Omental fat pad (tissue), 4 donors: Measurements from ENCODE around the gene SLC6A1. TPM values are rescaled to one million over a fixed set of nuclear protein-coding genes. Genes with fewer than 3 reads are reported as not detected.

Experiments
- ATAC-seq: fragments of 150-250 bp; one replicate; pipeline ENCODE4 v1.9.1; 2016; ENCODE audit warnings: mild to moderate bottlenecking, moderate library complexity; ENCODE audit not compliant: low FRiP score
- DNase-seq: peaks from one replicate; pipeline ENCODE4 v3.0.0-alpha.2; 2019; ENCODE audit warnings: low spot score
- CTCF ChIP-seq, 3 donors: fragments of 450-650 bp; IDR thresholded peaks; one replicate each; pipeline ENCODE4 v1.5.1; 2016 to 2017; ENCODE audit warnings: antibody characterized with exemption in 3 of 3, mild to moderate bottlenecking in 3 of 3, moderate library complexity in 2 of 3
- total RNA-seq, 4 donors: library from RNA; depleted of rRNA; stranded (reverse); fragments of >200 nt; gene quantifications; one replicate each; pipeline ENCODE4 v1.1.0, GENCODE V29; 2016

The SLC6A1 gene
- total RNA-seq, 4 donors from 2014 or later: 0.09 to 2.0 (median 0.49) TPM

- DNase-seq (no peak), ATAC-seq (no peak)
- no peak for TF ChIP-seq CTCF (IDR thresholded peaks at IDR 0.05)
These were observed 94.3 kb downstream of the SLC6A1 start for GRCh38 chr3:11086856-11087255.

DNA sequence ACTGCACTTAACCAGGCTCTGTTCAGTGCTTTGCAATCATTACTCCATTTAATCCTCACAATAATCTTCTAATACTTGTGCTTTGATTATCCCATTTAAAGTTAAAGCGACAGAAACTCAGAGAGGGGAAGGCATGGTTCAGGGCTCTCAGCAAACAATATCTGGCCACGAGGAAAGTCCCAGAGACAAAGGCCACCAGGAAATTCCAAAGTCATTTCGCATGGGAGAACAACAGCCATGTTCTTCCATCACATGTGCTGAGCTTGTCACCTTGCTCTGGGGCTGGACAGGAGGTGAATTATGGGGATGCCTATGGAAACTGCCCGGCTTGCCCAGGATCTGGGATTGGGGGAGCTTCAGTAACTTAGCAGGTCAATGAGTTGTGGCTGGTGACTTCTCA, 95.5 kb downstream of the SLC6A1 start:
- DNase-seq (no peak), ATAC-seq (no peak)
- TF ChIP-seq CTCF (IDR thresholded peaks at IDR 0.05): no peak

DNA sequence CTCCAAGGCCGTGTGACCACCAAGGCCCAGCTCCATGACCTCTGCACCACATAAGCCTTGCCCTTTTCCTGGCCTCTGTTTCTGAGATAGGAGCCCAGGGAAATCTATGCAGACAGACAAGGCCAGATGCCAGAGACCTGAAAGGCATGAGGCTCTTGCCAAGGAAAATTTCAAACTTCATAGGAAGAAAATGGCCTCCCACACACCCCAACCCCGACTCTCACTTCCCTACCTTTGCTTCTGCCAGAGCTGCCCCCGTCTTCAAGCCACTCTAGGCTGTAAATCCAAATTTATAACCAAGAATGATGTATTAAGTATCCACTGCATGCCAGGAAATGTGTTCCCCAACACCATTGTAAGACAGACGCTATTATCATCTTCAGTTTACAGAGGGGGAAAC, 96.3 kb downstream of the SLC6A1 start:
- no peak for DNase-seq
- ATAC-seq: no peak
- no peak for TF ChIP-seq CTCF (IDR thresholded peaks at IDR 0.05)

Other genes starting within 250 kb of the SLC6A1 start
- gene SLC6A11, start 176.5 kb upstream of the SLC6A1 start, total RNA-seq: under 1 TPM in 1 of 4 donors, not detected in 3; 0.09 TPM
- gene HRH1, start 161.7 kb downstream of the SLC6A1 start, total RNA-seq: 10 to 100 TPM in 1 of 4 donors, 1 to 10 TPM in 3; 3.6 to 27.7 (median 6.1) TPM